ENCODE measurements around the gene ATP8A2.

DNA sequence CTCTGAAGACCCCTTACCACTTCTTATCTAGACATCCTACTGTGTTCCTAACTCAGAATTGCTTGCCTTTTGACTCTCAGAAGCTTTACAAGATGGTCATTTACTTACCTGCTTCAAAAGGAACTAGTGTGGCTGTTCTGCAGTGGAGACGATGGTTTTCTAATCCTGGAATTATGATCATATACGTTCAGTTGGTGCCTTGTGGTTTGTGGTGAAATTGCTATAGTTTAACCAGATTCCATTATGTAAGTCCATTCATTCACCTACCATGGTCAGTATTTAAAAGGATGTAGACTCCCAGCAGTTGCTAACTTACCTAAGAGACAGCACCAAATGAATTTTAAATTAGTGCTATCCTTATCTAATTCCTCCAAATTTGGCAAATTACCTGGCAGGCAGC lies 469.2 kb downstream of the ATP8A2 start:
- TF ChIP-seq, protein P1, sequence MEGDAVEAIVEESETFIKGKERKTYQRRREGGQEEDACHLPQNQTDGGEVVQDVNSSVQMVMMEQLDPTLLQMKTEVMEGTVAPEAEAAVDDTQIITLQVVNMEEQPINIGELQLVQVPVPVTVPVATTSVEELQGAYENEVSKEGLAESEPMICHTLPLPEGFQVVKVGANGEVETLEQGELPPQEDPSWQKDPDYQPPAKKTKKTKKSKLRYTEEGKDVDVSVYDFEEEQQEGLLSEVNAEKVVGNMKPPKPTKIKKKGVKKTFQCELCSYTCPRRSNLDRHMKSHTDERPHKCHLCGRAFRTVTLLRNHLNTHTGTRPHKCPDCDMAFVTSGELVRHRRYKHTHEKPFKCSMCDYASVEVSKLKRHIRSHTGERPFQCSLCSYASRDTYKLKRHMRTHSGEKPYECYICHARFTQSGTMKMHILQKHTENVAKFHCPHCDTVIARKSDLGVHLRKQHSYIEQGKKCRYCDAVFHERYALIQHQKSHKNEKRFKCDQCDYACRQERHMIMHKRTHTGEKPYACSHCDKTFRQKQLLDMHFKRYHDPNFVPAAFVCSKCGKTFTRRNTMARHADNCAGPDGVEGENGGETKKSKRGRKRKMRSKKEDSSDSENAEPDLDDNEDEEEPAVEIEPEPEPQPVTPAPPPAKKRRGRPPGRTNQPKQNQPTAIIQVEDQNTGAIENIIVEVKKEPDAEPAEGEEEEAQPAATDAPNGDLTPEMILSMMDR (IDR thresholded peaks at IDR 0.05), result no peak
- no peak for TF ChIP-seq POLR2A (IDR thresholded peaks at IDR 0.05)

Measured in right lobe of liver (tissue), 4 donors.